T-helper 9 cell (primary cell): ENCODE data around the gene PI4KA.

Source experiments
- DNase-seq: peaks from one replicate; pipeline ENCODE4 v3.0.0-alpha.2; 2020

The PI4KA gene

DNA sequence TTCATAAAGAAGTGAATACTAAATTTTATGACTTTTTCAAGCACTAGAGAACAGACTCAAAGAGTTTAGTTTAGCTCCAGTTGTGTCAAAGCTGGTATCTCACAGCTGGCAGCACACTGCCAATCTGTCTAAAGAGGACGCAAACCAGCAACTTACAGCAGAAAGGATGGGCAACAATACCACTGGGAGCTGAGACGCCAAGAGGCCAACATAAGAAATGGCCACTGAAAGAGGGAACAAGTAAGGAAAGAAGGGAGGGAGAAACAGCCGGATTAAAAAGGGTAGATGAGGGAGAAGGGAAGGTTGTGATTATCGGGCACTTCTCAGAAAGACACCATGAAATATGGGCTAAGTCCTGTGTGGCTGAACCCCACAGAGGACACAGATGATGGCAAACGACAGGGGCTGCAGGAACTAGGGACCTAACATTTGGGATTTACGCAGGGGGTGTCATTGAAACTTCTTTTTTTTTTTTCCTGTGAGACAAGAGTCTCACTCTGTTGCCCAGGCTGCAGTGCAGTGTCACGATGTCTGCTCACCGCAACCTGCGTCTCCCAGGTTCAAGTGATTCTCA, 43.0 kb downstream of the PI4KA start:
- no peak for DNase-seq

DNA sequence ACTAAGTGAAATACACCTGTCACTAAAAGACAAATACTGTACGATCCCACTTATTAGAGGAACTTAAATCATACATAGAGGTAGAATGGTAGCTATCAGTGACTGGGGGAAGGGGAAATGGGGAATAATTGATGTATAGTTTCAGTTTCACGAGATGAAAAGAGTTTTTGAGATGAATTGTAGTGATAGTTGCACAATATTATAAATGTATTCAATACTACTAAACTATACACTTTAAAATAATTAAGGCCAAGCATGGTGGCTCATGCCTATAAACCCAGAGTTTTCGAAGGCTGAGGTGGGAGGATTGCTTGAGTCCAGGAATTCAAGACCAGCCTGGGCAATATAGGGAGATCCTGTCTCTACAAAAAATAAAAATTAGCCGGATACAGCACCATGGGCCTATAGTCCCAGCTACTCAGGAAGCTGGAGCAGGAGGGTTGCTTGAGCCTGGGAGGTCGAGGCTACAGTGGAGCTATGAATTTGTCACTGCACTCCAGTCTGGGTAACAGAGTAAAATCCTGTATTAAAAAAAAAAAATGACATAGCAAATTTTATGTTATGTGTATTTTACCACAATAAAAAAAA, 44.3 kb downstream of the PI4KA start:
- DNase-seq: no peak

DNA sequence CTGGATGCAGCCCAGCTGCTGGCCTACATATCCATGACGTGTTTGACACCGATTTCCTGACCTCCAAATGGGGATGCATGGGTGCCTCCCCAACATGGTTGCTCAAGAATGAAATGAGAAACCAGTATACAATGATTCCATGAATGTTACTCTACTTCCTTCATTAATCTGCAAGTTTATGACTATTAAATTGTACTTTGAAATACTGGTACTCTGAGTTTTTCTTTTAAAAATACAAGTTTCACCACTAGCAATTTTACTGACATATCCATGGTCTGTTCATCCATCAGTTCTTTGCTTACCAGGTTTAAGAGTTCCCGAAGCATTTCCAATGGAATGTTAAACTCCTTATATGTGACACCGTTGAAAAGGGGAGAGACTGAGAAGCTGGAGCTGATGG, 45.6 kb downstream of the PI4KA start:
- DNase-seq: no peak

DNA sequence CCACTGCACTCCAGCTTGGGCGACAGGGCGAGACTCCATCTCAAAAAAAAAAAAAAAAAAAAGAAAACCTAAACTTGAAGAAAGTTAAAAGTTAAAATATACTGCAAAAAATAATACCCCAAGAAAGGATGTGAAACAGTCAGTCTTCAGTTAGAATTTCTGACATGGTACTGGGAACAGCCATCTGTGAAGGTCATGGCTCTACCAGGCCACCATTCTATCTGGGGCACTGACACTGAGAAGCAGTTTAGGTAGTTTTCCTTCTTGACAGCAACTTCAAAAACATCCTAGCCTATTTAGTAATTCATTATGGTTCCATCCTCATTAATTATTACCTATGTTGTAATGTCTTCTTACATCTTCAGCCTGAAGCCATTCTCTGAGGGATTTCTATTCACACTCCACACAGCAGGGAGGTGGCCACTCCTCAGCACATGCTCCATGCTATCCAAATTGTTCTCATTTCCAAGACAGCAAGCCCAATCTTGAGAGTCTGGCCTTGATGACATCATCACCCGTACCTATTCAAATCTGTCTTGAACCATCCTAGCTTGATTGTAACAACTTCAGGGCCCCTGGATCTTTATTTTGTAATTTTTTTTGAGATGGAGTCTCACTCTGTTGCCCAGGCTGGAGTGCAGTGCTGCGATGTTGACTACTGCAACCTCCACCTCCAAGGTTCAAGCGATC, 46.5 kb downstream of the PI4KA start:
- DNase-seq: no peak

DNA sequence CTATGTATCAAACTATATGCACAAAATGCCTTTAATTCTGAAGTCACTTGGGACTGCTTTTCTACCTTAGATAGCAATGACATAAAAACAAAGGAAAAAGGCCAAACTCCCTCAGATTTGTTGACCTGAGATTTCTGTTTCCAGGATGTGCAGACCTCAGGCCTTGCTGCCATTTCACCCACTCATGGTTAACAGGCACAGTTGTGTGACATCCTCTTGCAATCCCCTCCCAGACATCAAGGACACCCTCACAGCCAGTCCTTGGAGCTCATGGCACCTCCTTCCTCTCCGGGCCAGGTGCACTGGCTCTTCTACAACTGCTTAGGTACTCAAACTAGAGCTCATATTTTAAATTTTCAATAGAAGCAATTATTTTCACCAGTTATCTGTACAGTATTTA, 47.4 kb downstream of the PI4KA start:
- DNase-seq: no peak

DNA sequence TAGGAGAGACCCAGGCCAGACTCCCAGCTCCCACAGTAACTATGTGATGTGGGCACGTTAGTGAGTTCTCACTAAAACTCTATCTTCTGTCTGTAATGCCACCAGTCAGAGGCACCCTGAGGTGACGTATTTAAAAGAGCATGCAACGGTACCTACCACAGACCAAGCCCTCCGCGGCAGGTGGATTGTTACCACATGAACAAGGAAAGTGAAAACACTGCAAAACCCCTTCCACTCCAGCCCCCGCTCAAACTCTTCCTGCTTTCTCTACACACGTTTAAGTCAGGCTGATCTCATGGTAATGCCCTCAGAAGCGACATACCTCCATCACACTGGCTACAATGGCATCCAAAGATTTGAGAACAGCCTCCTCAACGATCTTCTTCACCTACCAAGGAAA, 48.0 kb downstream of the PI4KA start:
- no peak for DNase-seq

DNA sequence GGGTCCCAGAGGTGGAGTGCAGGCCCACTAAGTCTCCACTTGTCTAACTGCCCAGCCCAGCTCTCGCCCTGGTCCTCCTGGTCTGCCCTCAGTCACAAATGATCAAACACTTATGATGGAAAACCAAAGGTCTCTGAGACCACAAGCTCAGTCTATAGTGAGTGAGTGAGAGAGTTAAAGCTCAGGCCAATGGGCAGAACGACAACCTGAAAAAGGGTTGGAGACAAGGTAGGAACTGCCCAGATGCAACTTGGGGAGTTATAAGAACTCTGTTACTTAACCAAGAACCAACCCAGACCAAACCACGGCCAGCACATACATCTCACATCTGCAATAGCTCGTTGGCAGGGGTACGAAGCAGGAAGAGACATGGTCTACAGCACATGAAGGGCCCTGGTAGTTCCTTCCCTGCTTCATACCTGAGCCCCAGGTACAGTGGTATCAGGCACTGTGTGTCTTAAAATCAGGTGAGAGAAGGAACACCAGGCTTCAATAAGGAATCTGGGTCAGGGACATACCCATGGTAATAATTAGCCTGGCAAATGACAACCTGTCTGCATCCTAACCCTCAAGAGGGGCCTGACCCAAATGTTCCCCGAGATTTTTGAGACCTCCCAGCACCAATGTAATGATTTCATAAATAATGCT, 48.9 kb downstream of the PI4KA start:
- DNase-seq: no peak

DNA sequence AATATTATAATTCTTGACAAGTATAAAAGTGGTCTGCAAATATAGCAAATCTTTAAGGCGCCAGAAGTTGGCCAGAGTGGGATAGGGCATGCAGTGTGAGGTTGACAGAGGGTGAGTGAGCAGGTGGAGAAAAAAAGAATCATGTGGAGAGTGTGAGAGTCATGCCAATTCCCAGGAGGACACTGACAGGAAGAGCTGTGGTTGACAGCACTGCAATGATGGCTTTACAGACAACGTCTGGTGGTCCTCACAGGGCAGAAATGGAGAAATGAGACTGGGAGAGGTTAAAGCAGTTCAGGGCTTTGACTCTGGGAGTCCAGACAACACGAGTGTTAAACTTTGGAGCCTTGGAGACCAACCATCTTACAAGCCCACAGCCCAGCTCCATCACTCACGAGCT, 49.8 kb downstream of the PI4KA start:
- DNase-seq: no peak

DNA sequence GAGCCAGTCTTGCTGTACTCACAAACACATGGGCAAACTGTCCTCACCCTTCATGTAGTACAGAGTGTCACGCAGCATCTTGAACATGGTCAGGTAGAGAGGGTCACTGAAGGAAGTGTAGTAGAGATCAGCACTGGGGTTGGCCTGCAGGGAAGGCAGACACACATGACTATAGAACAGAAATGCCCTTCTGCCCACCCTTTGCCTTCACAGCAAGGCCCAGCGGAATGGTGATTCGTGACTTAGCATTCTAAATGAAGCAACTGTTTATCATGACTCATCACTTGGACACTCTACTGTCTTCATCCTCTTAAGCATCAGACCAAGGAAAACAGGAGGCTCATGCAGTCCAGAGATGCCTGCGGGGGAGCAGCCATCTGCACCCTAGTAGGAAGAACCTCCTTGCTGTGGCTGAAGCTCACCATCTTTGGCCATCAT, 51.3 kb downstream of the PI4KA start:
- no peak for DNase-seq

DNA sequence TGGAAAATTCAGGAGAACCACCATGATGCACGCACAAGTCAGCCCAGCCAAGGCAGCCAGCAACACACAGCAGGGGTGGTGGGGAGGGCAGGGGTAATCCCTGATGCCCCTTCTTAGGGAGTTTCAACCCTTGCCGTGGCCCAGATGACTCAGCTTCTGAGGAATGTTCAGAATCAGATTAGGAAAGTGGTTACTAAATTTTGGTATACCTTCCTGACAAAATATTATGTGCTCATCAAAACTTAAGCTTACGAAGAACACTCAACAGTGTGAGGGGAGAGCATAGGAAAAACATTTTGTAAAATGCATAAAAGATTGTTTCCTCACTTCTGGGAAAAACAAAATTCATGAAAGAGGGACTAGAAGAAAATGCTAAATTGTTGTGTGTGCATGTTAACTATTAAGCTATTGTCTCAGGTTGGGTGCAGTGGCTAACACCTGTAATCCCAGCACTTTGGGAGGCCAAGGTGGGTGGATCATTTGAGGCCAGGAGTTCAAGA, 52.6 kb downstream of the PI4KA start:
- DNase-seq: no peak

DNA sequence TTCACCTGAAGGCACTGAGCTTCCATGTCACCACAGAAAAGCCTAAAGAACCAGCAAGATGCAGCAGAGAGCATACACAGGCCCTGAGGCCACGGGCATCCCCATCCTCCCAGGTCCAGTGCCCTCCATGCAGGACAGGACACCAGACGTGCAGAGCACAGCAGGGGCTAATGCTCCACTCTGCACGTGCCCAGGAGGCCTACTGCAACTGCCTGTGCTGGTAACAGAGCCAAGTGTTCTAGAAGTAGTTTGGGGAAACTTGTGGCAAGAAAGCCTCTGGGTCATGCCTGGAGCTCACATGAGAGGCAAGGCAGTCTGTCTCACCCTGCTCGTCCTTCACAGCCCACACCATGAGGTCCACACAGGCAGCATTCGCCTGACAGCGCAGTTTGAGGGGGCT, 54.0 kb downstream of the PI4KA start:
- DNase-seq: no peak

DNA sequence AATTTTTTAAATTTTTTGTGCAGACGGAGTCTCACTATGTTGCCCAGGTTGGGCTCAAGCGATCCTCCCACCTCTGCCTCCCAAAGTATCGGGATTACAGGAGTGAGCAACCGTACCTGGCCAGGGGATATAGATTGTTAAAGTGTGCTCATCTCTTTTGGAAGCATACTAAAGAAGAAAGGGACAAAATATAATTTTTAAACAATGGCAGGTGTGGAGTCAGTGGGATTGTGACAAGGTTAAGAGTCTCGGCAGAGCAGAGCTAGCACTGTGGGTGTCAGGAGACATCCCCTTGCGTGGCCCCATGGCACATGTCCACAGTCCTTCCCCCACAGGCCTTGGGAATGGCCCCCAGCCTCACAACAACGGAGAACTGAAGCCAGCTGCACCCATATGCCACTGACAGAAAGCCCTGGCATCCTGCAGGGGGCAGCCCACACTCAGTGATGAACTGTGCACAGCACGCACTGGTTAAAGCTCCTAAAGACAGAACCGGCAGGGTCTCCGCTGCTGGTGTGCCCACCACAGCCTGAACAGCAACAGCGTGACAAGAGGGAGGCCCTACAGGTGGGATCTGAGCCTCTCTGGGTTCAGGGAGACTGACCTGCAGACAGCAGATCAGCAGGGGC, 54.8 kb downstream of the PI4KA start:
- DNase-seq: no peak

DNA sequence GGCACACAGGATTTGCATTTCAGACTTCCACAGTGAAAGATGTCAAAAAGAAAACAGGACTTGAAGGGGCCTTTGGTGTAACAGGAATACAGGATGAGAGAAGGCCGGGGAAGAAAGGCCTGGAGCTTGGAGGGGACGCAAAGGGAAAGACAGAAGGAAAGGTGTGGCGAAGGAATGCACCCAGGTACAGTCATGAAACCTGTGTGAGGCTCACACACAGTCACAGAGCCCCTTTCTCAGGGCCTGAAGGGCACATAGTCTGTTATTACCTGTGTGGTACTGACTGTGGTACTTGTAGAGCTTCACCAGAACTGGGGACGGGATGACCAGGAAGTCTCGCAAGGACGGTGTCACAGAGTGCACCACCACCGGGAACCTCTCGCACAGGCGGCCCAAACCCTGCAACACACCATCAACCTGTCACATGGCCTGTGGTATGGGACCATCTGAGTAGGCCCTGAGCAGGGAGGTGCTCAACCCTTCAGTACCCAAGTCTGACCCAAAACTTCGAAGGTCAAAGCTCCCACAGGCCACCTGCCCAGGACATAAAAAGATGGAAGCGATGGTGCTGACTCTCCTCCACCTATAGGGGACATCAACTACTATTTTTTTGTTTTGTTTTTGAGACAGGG, 55.6 kb downstream of the PI4KA start:
- DNase-seq: no peak

DNA sequence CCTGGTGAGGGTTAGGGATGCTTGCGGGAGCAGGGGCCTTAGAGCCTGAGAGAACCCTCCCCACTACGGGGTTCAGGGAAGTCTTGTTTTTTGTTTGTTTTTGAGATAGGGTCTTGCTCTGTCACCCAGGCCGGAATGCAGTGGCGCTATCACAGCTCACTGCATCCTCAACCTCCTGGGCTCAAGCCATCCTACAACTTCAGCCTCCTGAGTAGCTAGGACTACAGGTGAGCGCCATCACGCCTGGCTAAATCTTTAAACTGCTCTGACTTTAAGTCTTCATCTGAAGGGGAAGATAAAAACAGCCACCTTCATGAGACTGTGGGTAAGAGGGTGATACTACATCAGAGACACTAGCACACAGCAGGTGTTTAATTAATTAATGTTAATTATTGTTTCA, 56.2 kb downstream of the PI4KA start:
- DNase-seq: no peak

DNA sequence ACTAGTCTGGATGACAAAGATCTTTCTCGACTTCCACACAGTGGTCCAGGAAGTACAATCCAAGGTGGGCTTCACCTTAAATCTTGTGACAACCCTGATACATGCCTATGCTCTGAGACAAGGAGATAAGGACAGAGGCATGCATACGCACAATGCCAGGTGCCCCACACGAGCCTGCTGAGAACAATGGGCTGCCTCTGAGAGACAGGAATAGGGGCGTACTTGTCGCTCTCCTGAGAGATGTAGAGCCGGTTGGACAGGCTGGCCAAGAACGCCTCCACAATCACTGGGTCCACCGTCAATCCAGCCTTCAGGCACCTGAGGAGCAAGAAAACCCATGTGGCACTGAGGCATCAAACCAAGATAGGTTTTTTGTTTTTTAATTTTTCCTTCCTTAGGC, 59.2 kb downstream of the PI4KA start:
- DNase-seq: no peak

DNA sequence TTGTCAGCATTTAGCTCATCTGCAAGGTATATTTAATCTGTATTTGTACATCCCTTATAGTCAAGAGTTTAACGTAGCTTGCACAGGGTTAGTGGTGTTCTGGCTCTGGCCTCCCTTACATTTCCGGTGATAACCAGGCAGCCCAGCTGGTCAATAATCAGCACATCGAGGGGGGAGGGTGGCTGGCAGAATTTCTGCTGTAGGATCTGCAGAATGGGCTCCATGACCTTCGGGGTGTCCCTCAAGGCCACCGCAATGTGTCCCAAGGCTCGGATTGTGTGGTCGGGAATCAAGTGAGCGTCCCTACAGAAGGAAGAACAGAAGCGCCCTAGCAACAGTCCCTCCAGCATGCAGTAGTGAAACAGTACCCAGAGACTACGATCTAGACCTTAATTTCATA, 59.6 kb downstream of the PI4KA start:
- no peak for DNase-seq

DNA sequence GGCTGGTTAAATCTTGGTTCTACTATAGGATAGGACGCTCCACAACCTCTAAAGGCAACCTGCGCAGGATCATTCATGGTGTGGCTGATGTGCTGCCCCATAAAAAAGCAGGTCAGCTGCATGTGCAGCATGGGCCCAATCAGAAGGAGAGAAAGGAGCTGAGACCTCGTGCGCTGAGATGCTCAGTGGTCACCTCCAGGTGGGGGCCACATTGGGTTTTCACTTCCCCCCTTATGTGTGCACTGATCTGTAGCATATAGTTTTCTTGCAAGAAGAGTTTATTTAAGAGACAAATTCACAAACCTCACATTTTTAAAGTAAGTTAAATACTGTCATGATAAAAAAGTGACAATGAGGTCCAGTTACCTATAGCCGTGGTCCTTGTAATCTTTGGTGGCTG, 60.4 kb downstream of the PI4KA start:
- DNase-seq: no peak

DNA sequence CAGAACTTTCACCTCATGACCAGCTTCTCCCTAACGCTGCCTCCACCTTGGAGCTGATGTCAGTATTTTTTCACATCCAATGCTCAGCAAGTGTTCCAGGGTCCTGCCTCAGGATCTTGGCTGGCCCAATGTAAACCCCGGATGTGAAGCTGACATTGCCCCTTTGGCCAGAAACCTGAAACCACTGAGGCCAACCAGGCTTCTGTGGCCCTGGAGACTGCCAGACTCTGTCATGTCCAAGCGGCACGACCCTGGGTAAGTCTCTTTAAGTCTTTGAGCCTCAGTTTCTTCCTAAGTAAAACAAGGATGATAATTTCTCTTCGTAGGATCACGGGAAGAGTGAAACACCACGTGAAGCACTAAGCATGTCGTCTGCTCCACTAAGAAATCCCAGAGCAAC, 61.9 kb downstream of the PI4KA start:
- DNase-seq: no peak

DNA sequence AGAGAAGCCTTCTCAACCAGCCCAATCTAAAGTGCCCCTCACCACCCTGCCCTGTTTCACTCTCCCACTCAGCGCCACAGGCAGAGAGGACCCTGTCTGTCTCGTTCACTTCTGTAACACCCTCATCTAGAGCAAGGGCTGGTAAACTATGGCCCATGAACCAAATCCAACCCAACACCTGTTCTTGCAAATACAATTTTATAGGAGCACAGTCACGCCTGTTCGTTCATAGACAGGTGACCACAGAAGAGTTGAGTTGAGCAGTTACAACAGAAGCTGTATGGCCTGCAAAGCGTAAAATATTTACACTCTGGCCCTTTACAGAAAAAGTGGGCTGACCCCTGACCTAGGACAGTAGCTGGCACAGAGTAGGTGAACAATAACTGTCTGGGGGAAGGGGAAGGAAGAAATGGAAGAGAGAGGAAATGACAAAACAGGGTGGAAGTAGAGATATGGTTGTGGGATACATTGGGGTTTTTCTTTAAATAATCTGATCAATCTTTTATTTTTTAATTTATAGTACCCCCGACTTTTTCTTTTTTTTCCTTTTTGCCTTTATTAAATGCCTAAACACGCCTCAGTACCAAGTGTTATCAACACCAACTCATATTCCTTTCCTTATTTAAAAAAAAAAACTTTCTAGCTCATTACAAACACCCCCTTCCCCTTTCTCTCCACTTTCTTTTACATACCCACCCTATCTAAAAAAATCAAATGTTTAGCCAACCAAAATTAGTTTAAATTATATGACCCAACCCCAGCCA, 63.8 kb downstream of the PI4KA start:
- no peak for DNase-seq

DNA sequence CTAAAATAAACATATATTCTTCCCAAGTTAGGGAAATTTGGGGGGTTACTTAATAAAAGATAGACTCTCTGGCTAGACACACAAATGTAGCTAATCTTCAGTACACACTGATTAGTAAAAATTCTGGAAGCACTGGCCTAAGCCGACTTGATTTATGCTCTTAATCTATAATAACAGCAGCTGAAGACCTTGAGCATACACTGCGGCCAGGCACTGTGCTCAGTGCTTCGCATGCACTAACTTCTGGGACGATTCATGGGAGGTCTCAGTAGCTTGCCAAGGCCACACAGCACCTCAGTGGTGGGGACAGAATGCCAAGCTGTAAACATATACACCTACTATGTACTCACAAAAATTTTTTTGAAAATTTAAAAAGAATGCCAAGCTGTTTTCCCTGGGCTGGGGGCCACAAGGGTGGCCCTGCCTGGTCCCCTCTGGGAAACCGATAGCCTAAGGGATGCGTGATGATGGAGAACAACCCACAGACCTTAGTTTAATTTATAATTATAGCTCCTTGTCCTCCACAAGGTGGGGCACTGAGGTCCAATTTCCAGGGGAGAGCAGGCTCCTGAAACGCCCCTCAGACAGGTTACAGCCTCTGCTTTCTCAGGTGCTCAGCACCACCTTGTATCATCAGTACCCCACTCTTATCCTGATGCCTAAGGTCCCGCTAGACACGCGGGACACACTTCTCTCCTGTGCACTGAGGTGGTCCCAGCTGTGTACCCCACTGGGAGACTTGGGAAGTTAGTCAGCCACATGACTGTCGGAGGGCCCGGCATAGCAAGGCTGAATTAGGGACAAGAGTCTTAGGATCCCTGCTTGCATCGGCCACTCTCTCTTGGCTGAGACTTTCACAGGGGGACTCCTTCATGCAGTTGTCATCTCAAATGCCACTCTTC, 64.6 kb downstream of the PI4KA start:
- no peak for DNase-seq
